NCI-H1417 treated with DMSO at 0.1 percent for 48 hours (cell line): ENCODE data around the gene PJA2.
"Not testable (repeated sequence)": the region's sequence is repeated elsewhere in the genome, so short reads cannot be mapped to it uniquely, and the experiment has no call there.

Experiments used
- DNase-seq: peaks from one replicate; lab custom pipeline; 2025; lab: John Stamatoyannopoulos, UW

Gene PJA2

DNA sequence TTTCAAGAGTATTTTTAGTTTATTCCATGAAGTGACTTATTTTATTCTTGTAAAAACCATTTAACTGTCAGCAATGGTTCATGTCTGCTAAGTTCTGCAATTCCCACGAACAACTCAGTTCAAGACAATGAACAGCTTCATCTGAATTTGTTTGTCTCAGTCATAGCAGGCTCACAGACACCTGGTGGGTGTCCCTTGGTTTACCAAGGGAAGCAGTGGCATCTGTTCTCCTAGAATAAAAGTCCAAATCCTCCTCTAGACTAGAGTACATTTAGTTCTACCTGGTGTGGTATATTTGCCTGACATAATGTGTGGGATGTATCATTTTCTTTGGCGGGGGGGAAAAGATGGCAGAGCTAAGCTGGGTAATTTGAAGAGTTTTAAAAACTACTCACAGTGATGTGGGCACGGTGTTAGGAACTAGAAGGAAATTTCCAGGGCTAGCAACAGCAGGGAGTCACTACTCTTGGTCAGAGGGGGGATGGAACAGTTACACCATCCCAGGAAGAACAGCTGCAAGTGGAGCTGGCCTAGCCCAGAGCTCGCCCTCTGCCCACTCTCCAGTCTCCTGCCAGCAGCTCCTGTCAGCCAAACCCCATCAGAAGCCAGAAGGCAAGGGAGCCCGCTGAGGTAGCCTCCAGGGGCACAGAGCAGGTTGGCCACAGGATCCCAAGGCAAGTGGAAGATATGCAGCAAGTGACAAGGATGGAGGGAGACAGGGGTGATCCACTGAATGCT lies 100.3 kb downstream of the PJA2 start:
- no peak for DNase-seq

- DNase-seq: no peak
These were observed 101.8 kb downstream of the PJA2 start for GRCh38 chr5:109307951-109308350.

- no peak for DNase-seq
These were observed 102.3 kb downstream of the PJA2 start for GRCh38 chr5:109307456-109307855.

DNA sequence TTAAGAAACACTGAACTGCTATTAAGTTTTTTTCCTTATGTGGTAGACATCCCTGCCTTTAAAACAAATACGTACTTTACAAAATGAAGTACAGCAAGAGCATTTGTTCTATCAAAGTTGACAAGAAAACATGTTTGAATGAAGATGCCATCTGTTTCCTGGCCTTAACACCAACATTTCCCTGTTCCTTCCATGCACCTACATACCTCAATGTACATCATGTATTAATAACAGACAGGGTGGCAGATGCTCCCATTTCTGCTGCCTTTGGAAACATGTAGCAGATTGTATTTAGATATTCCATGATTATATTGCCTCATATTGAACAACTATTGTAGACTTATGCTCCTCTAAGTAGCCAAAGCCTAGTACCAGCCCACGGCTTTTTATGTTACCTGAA lies 104.4 kb downstream of the PJA2 start:
- no peak for DNase-seq

- no peak for DNase-seq
These were observed 105.5 kb downstream of the PJA2 start for GRCh38 chr5:109304309-109304708.

DNA sequence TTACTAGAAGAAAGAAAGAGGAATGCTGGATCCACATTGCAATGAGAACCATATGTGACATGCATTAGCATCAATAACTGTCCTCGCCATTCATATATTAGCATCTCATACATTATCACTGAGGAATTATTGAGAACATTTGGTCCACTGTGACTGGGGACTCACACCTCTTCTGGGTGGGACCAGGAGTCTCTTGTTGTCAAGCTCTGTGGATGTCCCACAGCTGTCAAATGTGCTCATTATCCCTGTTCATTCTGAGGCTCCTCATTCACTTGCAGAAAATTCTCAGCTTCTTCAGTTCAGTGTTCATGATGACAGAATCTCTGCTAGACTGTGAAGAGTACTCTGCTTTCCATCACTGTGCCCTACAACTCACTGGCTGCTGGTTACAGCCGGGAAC lies 109.4 kb downstream of the PJA2 start:
- DNase-seq: no peak

DNA sequence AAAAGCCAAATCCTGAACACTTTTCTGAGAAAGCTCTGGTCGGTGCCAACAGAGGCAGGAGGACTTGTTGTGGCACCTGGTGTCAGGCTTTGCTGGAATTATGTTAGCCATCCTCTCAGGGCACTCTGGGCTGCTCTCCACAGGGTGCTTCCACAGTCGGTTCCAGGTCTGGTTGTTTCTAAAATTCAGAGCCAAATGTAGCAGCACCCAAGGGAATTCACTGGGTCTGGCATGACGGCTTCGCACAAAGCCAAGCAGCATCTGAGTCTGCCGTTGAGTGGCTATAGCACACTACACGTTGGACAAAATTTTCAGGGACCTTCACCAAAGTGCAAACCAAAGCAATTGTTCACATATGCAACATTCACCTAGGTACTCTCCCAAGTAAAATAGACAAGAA lies 110.2 kb downstream of the PJA2 start:
- no peak for DNase-seq

- DNase-seq: no peak
These were observed 111.0 kb downstream of the PJA2 start for GRCh38 chr5:109298794-109299193.

DNA sequence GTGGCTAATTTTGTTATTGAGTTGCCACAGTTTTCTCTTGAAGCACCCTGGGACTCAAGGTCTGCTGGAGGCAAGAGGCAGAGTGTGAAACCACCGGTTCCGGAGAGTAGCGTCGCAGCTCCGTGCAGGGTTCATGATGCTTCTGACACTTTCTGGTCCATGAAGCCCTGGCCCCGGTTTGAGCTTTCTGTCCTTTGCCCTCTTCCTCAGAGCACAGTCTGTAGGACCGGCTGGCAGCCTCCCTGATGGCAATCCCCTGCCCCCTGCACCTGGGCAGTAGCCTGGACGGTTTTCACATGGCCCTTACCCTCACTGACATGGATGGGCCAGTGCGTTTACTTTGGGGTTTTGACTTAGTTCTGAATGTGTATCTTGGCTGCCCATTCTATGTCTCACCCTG lies 111.9 kb downstream of the PJA2 start:
- no peak for DNase-seq

GRCh38 chr5:109291090-109291489 lies 118.7 kb downstream of the PJA2 start:
- no peak for DNase-seq

DNA sequence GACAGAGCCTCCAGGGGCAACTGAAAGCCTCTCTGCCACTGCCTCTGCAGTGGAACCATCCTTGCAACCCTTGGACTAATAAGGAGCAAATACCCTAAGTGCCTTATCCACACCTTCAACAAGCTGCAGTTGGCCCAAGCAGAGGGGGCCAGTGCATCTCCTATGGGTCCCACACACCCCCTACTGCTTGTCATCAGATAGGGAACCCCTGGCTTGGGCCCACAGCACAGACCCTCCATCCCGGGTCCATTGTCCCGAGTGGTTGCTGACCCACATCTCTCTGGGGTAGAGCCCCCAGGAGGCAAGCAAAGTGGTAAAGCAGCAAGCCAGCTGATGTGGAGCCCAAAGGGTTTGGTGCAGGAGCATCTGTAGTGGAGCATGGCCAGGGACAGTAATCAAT lies 119.5 kb downstream of the PJA2 start:
- DNase-seq: no peak

GRCh38 chr5:109286628-109287027 lies 123.1 kb downstream of the PJA2 start:
- DNase-seq: not testable (repeated sequence)
